GM23338 (cell line): ENCODE data around the gene BMX.

Source experiments
- CREB1 ChIP-seq: fragments of 250-450 bp; sonication (Bioruptor Pico); IDR thresholded peaks from 2 replicates; pipeline ENCODE4 v1.5.0; 2020; ENCODE audit warnings: low read depth, mild to moderate bottlenecking, moderate library complexity
- EZH2 ChIP-seq: fragments of 200-600 bp; sonication (generic); IDR thresholded peaks from one replicate; pipeline ENCODE4 v1.8.0; 2017; ENCODE audit warnings: antibody characterized with exemption, mild to moderate bottlenecking, low read depth; ENCODE audit not compliant: unreplicated experiment
- EZH2phosphoT487 ChIP-seq: fragments of 200-600 bp; sonication (generic); IDR thresholded peaks from one replicate; pipeline ENCODE4 v1.8.1; 2018; ENCODE audit warnings: antibody characterized with exemption; ENCODE audit not compliant: unreplicated experiment
- JUNB ChIP-seq: IDR thresholded peaks from one replicate; pipeline ENCODE4 v1.6.1; 2016; ENCODE audit warnings: antibody characterized with exemption; ENCODE audit not compliant: unreplicated experiment
- NANOG ChIP-seq: IDR thresholded peaks from 2 replicates; pipeline ENCODE4 v1.6.1; 2016; ENCODE audit warnings: antibody characterized with exemption, borderline replicate concordance
- POLR2AphosphoS5 ChIP-seq: IDR thresholded peaks from 2 replicates; pipeline ENCODE4 v1.6.1; 2016; ENCODE audit warnings: antibody characterized with exemption, low read depth
- ZNF331 ChIP-seq: fragments of 250-450 bp; sonication (Bioruptor Pico); IDR thresholded peaks from 2 replicates; pipeline ENCODE4 v1.5.0; 2020; ENCODE audit warnings: low read depth, mild to moderate bottlenecking, moderate library complexity
- TF ChIP-seq, protein P1 (sequence below), 2 experiments: fragments of 200-600 bp in 1 of 2; sonication (generic) in 1 of 2; conservative IDR thresholded peaks; 2 replicates each; pipeline versions ENCODE4 v1.5.1 to v1.6.1; 2016 to 2017; ENCODE audit warnings: antibody characterized with exemption in 2 of 2, low read depth in 2 of 2, mild to moderate bottlenecking in 2 of 2, moderate library complexity in 1 of 2
- TF ChIP-seq, protein P2 (sequence below): IDR thresholded peaks from one replicate; pipeline ENCODE4 v1.6.1; 2018; ENCODE audit warnings: antibody characterized with exemption; ENCODE audit not compliant: unreplicated experiment
- TF ChIP-seq, protein P3 (sequence below): IDR thresholded peaks from 2 replicates; pipeline ENCODE4 v1.6.1; 2016; ENCODE audit warnings: antibody characterized with exemption

DNA sequence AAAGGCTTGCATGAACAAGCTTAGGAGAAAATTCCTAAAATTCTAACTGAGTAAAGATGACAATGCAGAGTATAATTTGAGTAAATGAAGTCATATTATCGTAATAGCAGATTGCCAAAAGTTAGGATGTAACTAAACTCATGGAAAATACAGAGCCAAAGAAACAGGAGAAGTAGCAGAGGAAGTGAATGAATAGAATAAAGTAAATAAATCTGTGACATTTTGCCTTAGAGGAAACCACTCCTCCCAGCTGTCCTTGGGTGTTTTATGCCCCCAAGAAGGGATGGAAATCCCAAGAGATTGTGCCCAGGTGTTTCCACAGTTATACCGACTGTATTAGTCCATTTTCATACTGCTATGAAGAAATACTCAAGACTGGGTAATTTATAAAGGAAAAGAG is 1.9 kb upstream of the BMX start:
- TF ChIP-seq, protein P1, sequence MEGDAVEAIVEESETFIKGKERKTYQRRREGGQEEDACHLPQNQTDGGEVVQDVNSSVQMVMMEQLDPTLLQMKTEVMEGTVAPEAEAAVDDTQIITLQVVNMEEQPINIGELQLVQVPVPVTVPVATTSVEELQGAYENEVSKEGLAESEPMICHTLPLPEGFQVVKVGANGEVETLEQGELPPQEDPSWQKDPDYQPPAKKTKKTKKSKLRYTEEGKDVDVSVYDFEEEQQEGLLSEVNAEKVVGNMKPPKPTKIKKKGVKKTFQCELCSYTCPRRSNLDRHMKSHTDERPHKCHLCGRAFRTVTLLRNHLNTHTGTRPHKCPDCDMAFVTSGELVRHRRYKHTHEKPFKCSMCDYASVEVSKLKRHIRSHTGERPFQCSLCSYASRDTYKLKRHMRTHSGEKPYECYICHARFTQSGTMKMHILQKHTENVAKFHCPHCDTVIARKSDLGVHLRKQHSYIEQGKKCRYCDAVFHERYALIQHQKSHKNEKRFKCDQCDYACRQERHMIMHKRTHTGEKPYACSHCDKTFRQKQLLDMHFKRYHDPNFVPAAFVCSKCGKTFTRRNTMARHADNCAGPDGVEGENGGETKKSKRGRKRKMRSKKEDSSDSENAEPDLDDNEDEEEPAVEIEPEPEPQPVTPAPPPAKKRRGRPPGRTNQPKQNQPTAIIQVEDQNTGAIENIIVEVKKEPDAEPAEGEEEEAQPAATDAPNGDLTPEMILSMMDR (conservative IDR thresholded peaks at IDR 0.05; ENCODE audit: low read depth in 2 of 2): no peak
- TF ChIP-seq POLR2AphosphoS5 (no peak), EZH2 (no peak), CREB1 (no peak), EZH2phosphoT487 (no peak), ZNF331 (CRISPR knock-in tag) (no peak), JUNB (no peak), NANOG (no peak)
- TF ChIP-seq, protein P2, sequence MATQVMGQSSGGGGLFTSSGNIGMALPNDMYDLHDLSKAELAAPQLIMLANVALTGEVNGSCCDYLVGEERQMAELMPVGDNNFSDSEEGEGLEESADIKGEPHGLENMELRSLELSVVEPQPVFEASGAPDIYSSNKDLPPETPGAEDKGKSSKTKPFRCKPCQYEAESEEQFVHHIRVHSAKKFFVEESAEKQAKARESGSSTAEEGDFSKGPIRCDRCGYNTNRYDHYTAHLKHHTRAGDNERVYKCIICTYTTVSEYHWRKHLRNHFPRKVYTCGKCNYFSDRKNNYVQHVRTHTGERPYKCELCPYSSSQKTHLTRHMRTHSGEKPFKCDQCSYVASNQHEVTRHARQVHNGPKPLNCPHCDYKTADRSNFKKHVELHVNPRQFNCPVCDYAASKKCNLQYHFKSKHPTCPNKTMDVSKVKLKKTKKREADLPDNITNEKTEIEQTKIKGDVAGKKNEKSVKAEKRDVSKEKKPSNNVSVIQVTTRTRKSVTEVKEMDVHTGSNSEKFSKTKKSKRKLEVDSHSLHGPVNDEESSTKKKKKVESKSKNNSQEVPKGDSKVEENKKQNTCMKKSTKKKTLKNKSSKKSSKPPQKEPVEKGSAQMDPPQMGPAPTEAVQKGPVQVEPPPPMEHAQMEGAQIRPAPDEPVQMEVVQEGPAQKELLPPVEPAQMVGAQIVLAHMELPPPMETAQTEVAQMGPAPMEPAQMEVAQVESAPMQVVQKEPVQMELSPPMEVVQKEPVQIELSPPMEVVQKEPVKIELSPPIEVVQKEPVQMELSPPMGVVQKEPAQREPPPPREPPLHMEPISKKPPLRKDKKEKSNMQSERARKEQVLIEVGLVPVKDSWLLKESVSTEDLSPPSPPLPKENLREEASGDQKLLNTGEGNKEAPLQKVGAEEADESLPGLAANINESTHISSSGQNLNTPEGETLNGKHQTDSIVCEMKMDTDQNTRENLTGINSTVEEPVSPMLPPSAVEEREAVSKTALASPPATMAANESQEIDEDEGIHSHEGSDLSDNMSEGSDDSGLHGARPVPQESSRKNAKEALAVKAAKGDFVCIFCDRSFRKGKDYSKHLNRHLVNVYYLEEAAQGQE: no peak
- TF ChIP-seq, protein P3, sequence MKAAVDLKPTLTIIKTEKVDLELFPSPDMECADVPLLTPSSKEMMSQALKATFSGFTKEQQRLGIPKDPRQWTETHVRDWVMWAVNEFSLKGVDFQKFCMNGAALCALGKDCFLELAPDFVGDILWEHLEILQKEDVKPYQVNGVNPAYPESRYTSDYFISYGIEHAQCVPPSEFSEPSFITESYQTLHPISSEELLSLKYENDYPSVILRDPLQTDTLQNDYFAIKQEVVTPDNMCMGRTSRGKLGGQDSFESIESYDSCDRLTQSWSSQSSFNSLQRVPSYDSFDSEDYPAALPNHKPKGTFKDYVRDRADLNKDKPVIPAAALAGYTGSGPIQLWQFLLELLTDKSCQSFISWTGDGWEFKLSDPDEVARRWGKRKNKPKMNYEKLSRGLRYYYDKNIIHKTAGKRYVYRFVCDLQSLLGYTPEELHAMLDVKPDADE: no peak
